OCI-LY7 (cell line): Measurements from ENCODE around the gene IL17RE. TPM values are rescaled to one million over a fixed set of nuclear protein-coding genes. Genes with fewer than 3 reads are reported as not detected.
A peak's percentile ranks its signal among the peaks of the same experiment; 100 is the strongest.
"Not testable (repeated sequence)": the region's sequence is repeated elsewhere in the genome, so short reads cannot be mapped to it uniquely, and the experiment has no call there.

Experiments used
- BruUV-seq: library from RNA; stranded (reverse); fragments of 400-500 nt; replicated peaks from 2 replicates; lab custom pipeline; 2021; lab: Mats Ljungman, UMichigan
- CTCF ChIA-PET: fragments of 300-600 bp; sonication (Branson Sonifier 250); formaldehyde crosslinking; loops from one replicate; lab custom pipeline; 2022; ENCODE audit warnings: antibody characterized with exemption; ENCODE audit not compliant: unreplicated experiment; lab: Charles Lee
- POLR2A ChIA-PET: fragments of 300-600 bp; sonication (Branson Sonifier 250); formaldehyde crosslinking; loops from one replicate; lab custom pipeline; 2022; ENCODE audit warnings: antibody characterized with exemption; lab: Charles Lee
- DNase-seq: peaks from one replicate; pipeline ENCODE4 v3.0.0-alpha.2; 2015; ENCODE audit warnings: low spot score
- H2AFZ ChIP-seq: fragments of 200-600 bp; sonication (generic), shearing (Covaris generic); 2 replicates; pipeline ENCODE4 v1.6.1; 2014; ENCODE audit warnings: mild to moderate bottlenecking, antibody characterized with exemption, low read length, moderate library complexity
- H3K27ac ChIP-seq: fragments of 200-600 bp; sonication (generic); 2 replicates; pipeline ENCODE4 v1.5.1; 2014; ENCODE audit warnings: mixed run types, low read depth, mild to moderate bottlenecking, moderate library complexity, low read length, inconsistent platforms; ENCODE audit not compliant: poor library complexity, severe bottlenecking
- H3K36me3 ChIP-seq: fragments of 200-600 bp; sonication (generic); 2 replicates; pipeline ENCODE4 v1.6.1; 2014; ENCODE audit warnings: mild to moderate bottlenecking, antibody characterized with exemption, low read length, moderate library complexity, mixed read lengths; ENCODE audit not compliant: insufficient read depth
- H3K4me1 ChIP-seq: fragments of 200-600 bp; sonication (generic); 2 replicates; pipeline ENCODE4 v1.5.1; 2014; ENCODE audit warnings: mild to moderate bottlenecking, low read length; ENCODE audit not compliant: insufficient read depth, poor library complexity, severe bottlenecking
- H3K4me2 ChIP-seq: fragments of 200-600 bp; sonication (generic); 2 replicates; pipeline ENCODE4 v1.6.1; 2014; ENCODE audit warnings: mild to moderate bottlenecking, low read length
- H3K4me3 ChIP-seq: fragments of 200-600 bp; sonication (generic); 2 replicates; pipeline ENCODE4 v1.5.1; 2014; ENCODE audit warnings: mild to moderate bottlenecking, low read depth, low read length; ENCODE audit not compliant: poor library complexity, severe bottlenecking
- H3K79me2 ChIP-seq: fragments of 200-600 bp; sonication (generic); 2 replicates; pipeline ENCODE4 v1.6.1; 2016; ENCODE audit warnings: low read depth, mild to moderate bottlenecking, low read length, moderate library complexity, mixed read lengths; ENCODE audit not compliant: insufficient read depth
- H3K9me2 ChIP-seq: fragments of 200-600 bp; sonication (generic); 2 replicates; pipeline ENCODE4 v1.6.1; 2016; ENCODE audit warnings: mild to moderate bottlenecking, low read length, mixed read lengths; ENCODE audit not compliant: insufficient read depth
- H3K9me3 ChIP-seq: fragments of 200-600 bp; sonication (generic); 2 replicates; pipeline ENCODE4 v1.6.1; 2014; ENCODE audit warnings: mild to moderate bottlenecking, mixed run types, low read length, mixed read lengths
- H4K20me1 ChIP-seq: fragments of 200-600 bp; sonication (generic); 2 replicates; pipeline ENCODE4 v1.6.1; 2014; ENCODE audit warnings: mild to moderate bottlenecking, antibody characterized with exemption, low read length, moderate library complexity, mixed read lengths; ENCODE audit not compliant: insufficient read depth
- CTCF ChIP-seq: fragments of 200-600 bp; sonication (generic); conservative IDR thresholded peaks from 2 replicates; pipeline ENCODE4 v1.5.1; 2014; ENCODE audit warnings: mild to moderate bottlenecking, antibody characterized with exemption, low read length, moderate library complexity, mixed read lengths
- EZH2phosphoT487 ChIP-seq: fragments of 200-600 bp; sonication (generic); IDR thresholded peaks from 2 replicates; pipeline ENCODE4 v1.6.1; 2018; ENCODE audit warnings: low read depth, borderline replicate concordance, mild to moderate bottlenecking, mixed run types, antibody characterized with exemption, low read length, moderate library complexity, mixed read lengths
- intact Hi-C: fragments of 100-400 bp; cut with micrococcal nuclease; formaldehyde crosslinking; loops from one replicate; pipeline ENCODE4 v1.10.0; 2022; ENCODE audit not compliant: unreplicated experiment
- total RNA-seq, 2 experiments: library from RNA; depleted of rRNA in 1 of 2; stranded (reverse); fragments of >200 nt in 1 of 2; shearing (Covaris generic) in 1 of 2; gene quantifications; 2 replicates each; pipeline ENCODE4 v1.2.3, GENCODE V29; 2014 to 2022

Gene IL17RE
- total RNA-seq, 2 experiments from 2014 or later = 0.06 to 1.1 TPM

- Histone ChIP-seq H3K27ac (no peak overlapping the region), H3K4me3 (no peak overlapping the region), H3K36me3 (peaks cover 20% of the 10 kb centered on the region), H4K20me1 (no peaks in the 10 kb centered on the region), H3K9me2 (no peaks in the 10 kb centered on the region), H2AFZ (no peak overlapping the region), H3K4me1 (peaks cover 7% of the 10 kb centered on the region), H3K4me2 (no peak overlapping the region), H3K9me3 (no peaks in the 10 kb centered on the region), H3K79me2 (0 out of 2 replicates have a peak, but pooled peaks cover 5% of the 10 kb centered on the region)
- CTCF ChIA-PET = no interaction called here
- BruUV-seq = no TSS peak
- POLR2A ChIA-PET = no interaction called here
- TF ChIP-seq EZH2phosphoT487 = no peak
- TF ChIP-seq CTCF = no peak
- intact Hi-C loops = no loop called here
- DNase-seq = no peak
These were observed 3.3 kb upstream of the IL17RE start for GRCh38 chr3:9899289-9899791.

- H3K4me2 ChIP-seq, BruUV-seq, H3K79me2 ChIP-seq, H3K9me3 ChIP-seq, H3K27ac ChIP-seq, H2AFZ ChIP-seq, H3K4me3 ChIP-seq, CTCF ChIA-PET, intact Hi-C loops, H4K20me1 ChIP-seq, H3K9me2 ChIP-seq, H3K36me3 ChIP-seq, DNase-seq, H3K4me1 ChIP-seq: not testable (repeated sequence)
- POLR2A ChIA-PET = interaction anchor here (0.6 to 1.1 kb wide), 6 partner anchors 14 to 607 kb away, joined by 3 to 4 read pairs (median 3); partner anchors contain the start of gene ARPC4
These were observed 1.7 kb upstream of the IL17RE start for GRCh38 chr3:9900965-9901415.

GRCh38 chr3:9901967-9902366, 681 bp upstream of the IL17RE start:
- Histone ChIP-seq H3K9me3 (no peaks in the 10 kb centered on the region), H3K27ac (no peak overlapping the region), H3K4me1 (peaks cover 7% of the 10 kb centered on the region), H4K20me1 (no peaks in the 10 kb centered on the region), H3K9me2 (no peaks in the 10 kb centered on the region), H3K4me3 (no peak overlapping the region), H3K36me3 (peaks cover 2% of the 10 kb centered on the region; the same call in 1 of the 2 replicates), H3K79me2 (no peaks in the 10 kb centered on the region), H3K4me2 (0 out of 2 replicates have a peak overlapping the region, but pooled peaks have one; percentile 10), H2AFZ (no peak overlapping the region)
- ChIA-PET CTCF (no interaction called here), POLR2A (interaction anchor here (0.6 to 0.7 kb wide), 2 partner anchors 12 to 504 kb away, joined by 3 read pairs; no protein-coding TSS in a partner anchor)
- no peak for DNase-seq
- TF ChIP-seq EZH2phosphoT487 (no peak), CTCF (no peak)
- no TSS peak for BruUV-seq
- intact Hi-C loops = no loop called here
